ENCODE measurements around the gene P2RX5.
A peak's percentile ranks its signal among the peaks of the same experiment; 100 is the strongest.

The P2RX5 gene

GRCh38 chr17:3681565-3681964 is 14.4 kb downstream of the P2RX5 start:
- no peak for DNase-seq (ENCODE audit: low read depth in 2 of 2)

- DNase-seq (ENCODE audit: low read depth in 2 of 2), result no peak
Measured at GRCh38 chr17:3681057-3681456, 14.9 kb downstream of the P2RX5 start.

- no peak for DNase-seq (ENCODE audit: low read depth in 2 of 2)
Measured at GRCh38 chr17:3679531-3680126, 16.3 kb downstream of the P2RX5 start.

GRCh38 chr17:3678821-3679530 is 17.0 kb downstream of the P2RX5 start:
- no peak for DNase-seq (ENCODE audit: low read depth in 2 of 2)

GRCh38 chr17:3678095-3678820 is 17.7 kb downstream of the P2RX5 start:
- DNase-seq (ENCODE audit: low read depth in 2 of 2), result no peak

- no peak for DNase-seq (ENCODE audit: low read depth in 2 of 2)
Measured at GRCh38 chr17:3675886-3676285, 20.1 kb downstream of the P2RX5 start.

GRCh38 chr17:3672571-3672970 is 23.4 kb downstream of the P2RX5 start:
- DNase-seq (ENCODE audit: low read depth in 2 of 2), result no peak

- no peak for DNase-seq (ENCODE audit: low read depth in 2 of 2)
Measured at GRCh38 chr17:3669548-3669947, 26.4 kb downstream of the P2RX5 start.

- DNase-seq (ENCODE audit: low read depth in 2 of 2), result no peak
Measured at GRCh38 chr17:3669085-3669347, 26.9 kb downstream of the P2RX5 start.

- peak; percentile 99 to 100 for DNase-seq (ENCODE audit: low read depth in 2 of 2)
Measured at GRCh38 chr17:3668279-3669084, 27.5 kb downstream of the P2RX5 start, which contains the start of the genes EMC6 and TAX1BP3. Gene EMC6, plus strand, starts transcription at chr17:3668812. Its CDS starts 335 bp downstream, at chr17:3669147. Gene TAX1BP3, minus strand, starts transcription at chr17:3668578. Its CDS starts 52 bp downstream, at chr17:3668526.

GRCh38 chr17:3667366-3668278 is 28.3 kb downstream of the P2RX5 start:
- no peak for DNase-seq (ENCODE audit: low read depth in 2 of 2)

GRCh38 chr17:3666516-3666915 is 29.4 kb downstream of the P2RX5 start:
- DNase-seq (ENCODE audit: low read depth in 2 of 2), result no peak

GRCh38 chr17:3665834-3666233 is 30.1 kb downstream of the P2RX5 start:
- no peak for DNase-seq (ENCODE audit: low read depth in 2 of 2)

GRCh38 chr17:3663102-3664011 is 32.6 kb downstream of the P2RX5 start:
- no peak for DNase-seq (ENCODE audit: low read depth in 2 of 2)

GRCh38 chr17:3660311-3660891 is 35.6 kb downstream of the P2RX5 start:
- no peak for DNase-seq (ENCODE audit: low read depth in 2 of 2)

GRCh38 chr17:3659541-3660111 is 36.3 kb downstream of the P2RX5 start:
- no peak for DNase-seq (ENCODE audit: low read depth in 2 of 2)

GRCh38 chr17:3658784-3659449 is 37.0 kb downstream of the P2RX5 start:
- DNase-seq (ENCODE audit: low read depth in 2 of 2), result no peak

- DNase-seq (ENCODE audit: low read depth in 2 of 2), result no peak
Measured at GRCh38 chr17:3657874-3658783, 37.8 kb downstream of the P2RX5 start.
